Transverse colon (tissue), 3 donors: ENCODE measurements around the gene ITGA11.

Source experiments
- CTCF ChIP-seq, 5 experiments: fragments of 200-600 bp in 3 of 5; fragments of 450-650 bp in 2 of 5; sonication (generic) in 3 of 5; IDR thresholded peaks; 1 replicate in 2 of 5; 2 replicates in 3 of 5; pipeline ENCODE4 v1.5.1; 2016 to 2017; ENCODE audit warnings: antibody characterized with exemption in 5 of 5, inconsistent platforms in 3 of 5, mild to moderate bottlenecking in 2 of 5, moderate library complexity in 1 of 5
- POLR2A ChIP-seq: fragments of 450-650 bp; IDR thresholded peaks from one replicate; pipeline ENCODE4 v1.6.1; 2016; ENCODE audit warnings: antibody characterized with exemption, mild to moderate bottlenecking, moderate library complexity

DNA sequence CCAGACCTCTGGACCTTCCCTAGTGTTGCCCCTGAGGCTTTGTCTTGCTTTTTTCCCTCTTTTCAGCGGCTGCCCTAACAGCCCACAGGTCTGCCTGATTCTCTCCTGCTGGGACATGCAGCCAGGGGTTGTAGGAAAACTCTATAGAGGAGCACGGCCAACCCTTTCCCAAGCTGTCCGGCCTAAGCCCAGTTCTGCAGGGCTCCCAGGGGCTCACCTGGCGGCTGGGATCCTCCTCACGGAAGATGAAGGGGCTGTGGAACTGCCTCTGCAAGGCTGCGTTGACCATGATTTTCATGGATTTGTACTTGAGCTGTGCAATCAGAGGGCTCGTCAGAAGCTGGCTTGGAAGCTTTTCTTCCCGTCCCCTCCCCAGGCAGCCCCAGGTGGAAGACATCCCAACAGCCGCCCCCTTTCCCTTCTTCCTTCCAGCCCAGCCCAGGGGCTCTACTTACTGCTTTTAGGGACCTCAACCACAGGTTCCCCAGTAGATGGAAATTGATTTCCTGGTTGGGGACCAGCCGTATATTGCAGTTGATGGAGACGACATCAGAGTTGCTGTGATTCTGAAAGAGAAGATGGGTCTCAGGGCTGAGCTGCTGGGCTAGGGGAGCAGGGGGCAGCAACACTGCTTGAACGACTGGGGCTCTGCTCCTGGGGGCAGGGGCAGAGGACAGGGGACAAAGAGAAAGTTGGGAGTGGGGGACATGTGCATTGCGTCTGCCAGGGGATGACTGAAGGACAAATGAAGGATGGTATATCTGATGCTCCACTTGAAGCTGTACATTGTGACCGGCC is 124.6 kb downstream of the ITGA11 start:
- TF ChIP-seq POLR2A, result no peak
- TF ChIP-seq CTCF (IDR thresholded peaks at IDR 0.05), result no peak
